ENCODE measurements around the gene SLC39A11.
"Not testable (repeated sequence)": the region's sequence is repeated elsewhere in the genome, so short reads cannot be mapped to it uniquely, and the experiment has no call there.

SLC39A11 gene

GRCh38 chr17:72940496-72940895 lies 152.0 kb downstream of the SLC39A11 start:
- no peak for DNase-seq

- DNase-seq, result no peak
These were observed 154.0 kb downstream of the SLC39A11 start for GRCh38 chr17:72938482-72938881.

GRCh38 chr17:72937707-72938106 lies 154.8 kb downstream of the SLC39A11 start:
- DNase-seq, result no peak

- not testable (repeated sequence) for DNase-seq
These were observed 155.2 kb downstream of the SLC39A11 start for GRCh38 chr17:72937254-72937653.

- no peak for DNase-seq
These were observed 156.5 kb downstream of the SLC39A11 start for GRCh38 chr17:72935984-72936383.

GRCh38 chr17:72934927-72935326 lies 157.6 kb downstream of the SLC39A11 start:
- no peak for DNase-seq

GRCh38 chr17:72931635-72932034 lies 160.9 kb downstream of the SLC39A11 start:
- no peak for DNase-seq

- no peak for DNase-seq
These were observed 161.3 kb downstream of the SLC39A11 start for GRCh38 chr17:72931163-72931562.

- no peak for DNase-seq
These were observed 162.5 kb downstream of the SLC39A11 start for GRCh38 chr17:72930031-72930430.

- no peak for DNase-seq
These were observed 163.9 kb downstream of the SLC39A11 start for GRCh38 chr17:72928454-72929136.

- no peak for DNase-seq
These were observed 164.7 kb downstream of the SLC39A11 start for GRCh38 chr17:72927760-72928159.

GRCh38 chr17:72927146-72927545 lies 165.3 kb downstream of the SLC39A11 start:
- no peak for DNase-seq

- DNase-seq, result no peak
These were observed 166.3 kb downstream of the SLC39A11 start for GRCh38 chr17:72926171-72926570.

GRCh38 chr17:72924196-72924595 lies 168.3 kb downstream of the SLC39A11 start:
- DNase-seq, result no peak

- no peak for DNase-seq
These were observed 170.3 kb downstream of the SLC39A11 start for GRCh38 chr17:72922219-72922618.

- no peak for DNase-seq
These were observed 171.0 kb downstream of the SLC39A11 start for GRCh38 chr17:72921347-72922054.

- DNase-seq, result no peak
These were observed 172.0 kb downstream of the SLC39A11 start for GRCh38 chr17:72920513-72920912.

GRCh38 chr17:72916991-72917390 lies 175.5 kb downstream of the SLC39A11 start:
- DNase-seq, result no peak

GRCh38 chr17:72915625-72916081 lies 176.8 kb downstream of the SLC39A11 start:
- DNase-seq, result no peak

GRCh38 chr17:72913142-72913682 lies 179.3 kb downstream of the SLC39A11 start:
- DNase-seq, result no peak

GRCh38 chr17:72906306-72906705 lies 186.2 kb downstream of the SLC39A11 start:
- DNase-seq, result no peak

GRCh38 chr17:72903522-72903921 lies 189.0 kb downstream of the SLC39A11 start:
- DNase-seq, result no peak

- no peak for DNase-seq
These were observed 190.8 kb downstream of the SLC39A11 start for GRCh38 chr17:72901657-72902056.

- DNase-seq, result no peak
These were observed 191.4 kb downstream of the SLC39A11 start for GRCh38 chr17:72901083-72901482.
